NAMALWA (cell line): ENCODE results near the gene NLRP13.

Experiments
- DNase-seq: peaks from one replicate; pipeline ENCODE4 v3.0.0-alpha.2; 2015; ENCODE audit warnings: low spot score

Gene NLRP13

GRCh38 chr19:55902080-55902751 is 29.9 kb downstream of the NLRP13 start:
- no peak for DNase-seq

GRCh38 chr19:55901369-55902079 is 30.6 kb downstream of the NLRP13 start:
- no peak for DNase-seq

GRCh38 chr19:55898911-55899310 is 33.2 kb downstream of the NLRP13 start:
- DNase-seq, result no peak

GRCh38 chr19:55882626-55883025 is 49.5 kb downstream of the NLRP13 start:
- DNase-seq, result no peak

DNA sequence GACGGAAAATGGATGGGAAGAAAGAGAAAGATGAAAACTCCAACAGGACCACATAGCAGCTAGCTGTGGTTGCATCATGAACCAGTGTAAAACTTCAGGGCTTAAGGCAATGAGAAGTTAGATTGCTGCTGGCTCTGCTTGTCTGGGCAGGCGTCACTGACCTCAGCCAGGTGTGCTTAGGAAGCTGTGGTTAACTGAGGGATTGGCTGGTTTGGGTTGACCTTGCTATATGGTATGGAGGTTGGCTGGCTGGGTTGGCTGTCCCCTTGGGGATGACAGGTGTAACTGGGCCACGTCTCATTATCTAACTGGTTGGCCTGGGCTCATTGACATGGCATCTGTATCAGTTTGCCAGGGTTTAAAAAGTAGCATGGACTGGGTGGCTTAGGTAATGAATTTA is 54.9 kb downstream of the NLRP13 start:
- DNase-seq, result no peak

DNA sequence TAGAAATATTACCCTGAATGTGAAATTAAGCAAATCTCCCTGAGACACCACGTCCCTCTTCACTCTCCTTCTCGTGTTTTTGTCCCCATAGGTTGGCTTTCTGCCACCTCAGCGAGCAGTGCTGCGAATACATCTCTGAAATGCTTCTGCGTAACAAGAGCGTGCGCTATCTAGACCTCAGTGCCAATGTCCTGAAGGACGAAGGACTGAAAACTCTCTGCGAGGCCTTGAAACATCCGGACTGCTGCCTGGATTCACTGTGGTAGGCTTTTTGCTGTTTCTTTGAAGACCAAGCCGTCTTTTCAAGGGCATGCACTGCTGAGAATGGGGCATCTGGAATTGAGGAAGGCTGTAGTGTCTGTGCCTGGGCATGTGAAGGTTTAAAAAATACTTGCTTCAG is 61.4 kb downstream of the NLRP13 start:
- DNase-seq, result no peak

GRCh38 chr19:55867101-55867500 is 65.0 kb downstream of the NLRP13 start:
- DNase-seq, result no peak

DNA sequence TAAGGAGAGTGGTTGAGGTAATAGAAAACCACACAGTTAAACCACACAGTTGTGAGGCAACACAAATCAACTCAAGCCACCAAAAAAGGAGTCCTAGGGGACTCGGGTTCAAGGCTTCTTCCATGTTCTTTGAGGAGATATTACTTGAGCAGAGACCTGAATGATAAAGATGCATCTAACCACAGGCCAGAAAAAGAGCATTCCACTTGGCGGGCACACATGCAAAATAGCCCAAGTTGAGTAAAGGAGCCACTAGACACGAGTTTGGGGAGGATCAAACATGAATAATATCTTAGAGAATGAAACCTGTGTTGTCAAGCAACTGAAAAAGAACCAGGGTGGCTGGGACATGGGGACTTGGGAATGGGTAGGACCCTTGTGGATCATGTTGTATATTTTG is 65.6 kb downstream of the NLRP13 start:
- no peak for DNase-seq

GRCh38 chr19:55858969-55859368 is 73.2 kb downstream of the NLRP13 start:
- no peak for DNase-seq

DNA sequence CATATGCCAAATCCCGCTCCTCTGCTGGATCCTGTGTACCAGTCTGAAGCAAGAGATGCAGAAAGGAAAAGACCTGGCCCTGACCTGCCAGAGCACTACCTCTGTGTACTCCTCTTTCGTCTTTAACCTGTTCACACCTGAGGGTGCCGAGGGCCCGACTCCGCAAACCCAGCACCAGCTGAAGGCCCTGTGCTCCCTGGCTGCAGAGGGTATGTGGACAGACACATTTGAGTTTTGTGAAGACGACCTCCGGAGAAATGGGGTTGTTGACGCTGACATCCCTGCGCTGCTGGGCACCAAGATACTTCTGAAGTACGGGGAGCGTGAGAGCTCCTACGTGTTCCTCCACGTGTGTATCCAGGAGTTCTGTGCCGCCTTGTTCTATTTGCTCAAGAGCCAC is 73.7 kb downstream of the NLRP13 start:
- DNase-seq, result no peak

GRCh38 chr19:55857974-55858373 is 74.2 kb downstream of the NLRP13 start:
- no peak for DNase-seq

DNA sequence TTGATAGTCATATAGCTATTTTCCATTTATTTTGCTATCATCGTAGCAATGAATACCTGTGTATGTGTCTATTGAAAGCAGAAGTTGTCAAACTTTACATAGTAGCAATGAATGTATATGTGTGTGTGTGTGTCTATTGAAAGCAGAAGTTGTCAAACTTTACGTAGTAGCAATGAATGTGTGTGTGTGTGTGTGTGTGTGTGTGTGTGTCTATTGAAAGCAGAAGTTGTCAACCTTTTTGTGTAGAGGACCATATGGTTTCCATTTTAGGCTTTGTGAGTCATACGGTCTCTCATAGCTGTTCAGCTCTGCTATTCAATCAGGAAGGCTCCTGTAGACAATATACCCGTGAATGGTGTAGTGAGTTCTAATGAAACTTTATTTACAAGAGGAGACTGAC is 75.0 kb downstream of the NLRP13 start:
- peak; percentile 17 for DNase-seq

DNA sequence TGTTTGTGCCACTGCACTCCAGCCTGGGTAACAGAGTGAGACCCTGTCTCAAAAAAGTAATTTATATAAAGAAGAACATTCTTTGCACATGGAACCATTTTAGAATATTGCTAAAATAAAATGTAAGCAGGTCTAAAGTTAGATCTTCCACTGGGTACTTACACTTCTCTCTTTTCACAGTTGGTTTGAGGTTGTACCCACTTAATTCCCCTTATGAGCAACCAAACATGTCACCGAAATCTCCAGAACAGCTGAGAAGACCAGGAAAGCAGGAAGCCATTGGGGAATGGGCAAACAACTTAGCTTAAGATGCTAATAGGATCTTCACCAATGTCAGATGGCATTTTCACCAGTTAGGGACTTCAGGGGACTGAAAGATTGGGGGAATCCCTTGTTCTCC is 77.0 kb downstream of the NLRP13 start:
- DNase-seq, result no peak
